ENCODE results near the gene MRPL2.
"Not testable (repeated sequence)": the region's sequence is repeated elsewhere in the genome, so short reads cannot be mapped to it uniquely, and the experiment has no call there.

MRPL2 gene

GRCh38 chr6:43047998-43048397 is 11.2 kb downstream of the MRPL2 start:
- H3K27ac ChIP-seq, result no peak overlapping the region
- TF ChIP-seq ZFX (IDR thresholded peaks at IDR 0.05; ENCODE audit: borderline replicate concordance), result no peak
- no peak for TF ChIP-seq CTCF (IDR thresholded peaks at IDR 0.05)

GRCh38 chr6:43045371-43045930 is 13.8 kb downstream of the MRPL2 start:
- no peak overlapping the region for H3K27ac ChIP-seq
- TF ChIP-seq ZFX (IDR thresholded peaks at IDR 0.05; ENCODE audit: borderline replicate concordance) (no peak), CTCF (IDR thresholded peaks at IDR 0.05) (no peak)

- no peak overlapping the region for H3K27ac ChIP-seq
- TF ChIP-seq ZFX (IDR thresholded peaks at IDR 0.05; ENCODE audit: borderline replicate concordance), result no peak
- no peak for TF ChIP-seq CTCF (IDR thresholded peaks at IDR 0.05)
These were observed 15.9 kb downstream of the MRPL2 start for GRCh38 chr6:43043310-43043709.

GRCh38 chr6:43041475-43041874 is 17.8 kb downstream of the MRPL2 start:
- H3K27ac ChIP-seq, result not testable (repeated sequence)

- H3K27ac ChIP-seq, result no peak overlapping the region
- TF ChIP-seq CTCF (IDR thresholded peaks at IDR 0.05) (no peak), ZFX (IDR thresholded peaks at IDR 0.05; ENCODE audit: borderline replicate concordance) (no peak)
These were observed 18.5 kb downstream of the MRPL2 start for GRCh38 chr6:43040542-43041257.

GRCh38 chr6:43038727-43039126 is 20.5 kb downstream of the MRPL2 start:
- TF ChIP-seq ZFX (IDR thresholded peaks at IDR 0.05; ENCODE audit: borderline replicate concordance), result no peak
- TF ChIP-seq CTCF (IDR thresholded peaks at IDR 0.05), result no peak
- no peak overlapping the region for H3K27ac ChIP-seq

GRCh38 chr6:43037706-43038105 is 21.5 kb downstream of the MRPL2 start:
- TF ChIP-seq CTCF (IDR thresholded peaks at IDR 0.05), result no peak
- no peak for TF ChIP-seq ZFX (IDR thresholded peaks at IDR 0.05; ENCODE audit: borderline replicate concordance)

More at GRCh38 chr6:43037706-43038105, 21.5 kb downstream of the MRPL2 start:
- no peak overlapping the region for H3K27ac ChIP-seq

All from 22Rv1 (cell line).